HepG2 (cell line): Measurements from ENCODE around the gene NEBL.

Experiments used
- SRY ChIP-seq: sonication (generic); formaldehyde crosslinking; IDR thresholded peaks from 2 replicates; pipeline ENCODE4 v1.8.0; 2022; ENCODE audit warnings: mild to moderate bottlenecking, missing genetic modification reagents
- TF ChIP-seq, protein P1 (sequence below): sonication (generic); formaldehyde crosslinking; IDR thresholded peaks from 2 replicates; pipeline ENCODE4 v1.4.0; 2020; ENCODE audit warnings: missing genetic modification reagents

DNA sequence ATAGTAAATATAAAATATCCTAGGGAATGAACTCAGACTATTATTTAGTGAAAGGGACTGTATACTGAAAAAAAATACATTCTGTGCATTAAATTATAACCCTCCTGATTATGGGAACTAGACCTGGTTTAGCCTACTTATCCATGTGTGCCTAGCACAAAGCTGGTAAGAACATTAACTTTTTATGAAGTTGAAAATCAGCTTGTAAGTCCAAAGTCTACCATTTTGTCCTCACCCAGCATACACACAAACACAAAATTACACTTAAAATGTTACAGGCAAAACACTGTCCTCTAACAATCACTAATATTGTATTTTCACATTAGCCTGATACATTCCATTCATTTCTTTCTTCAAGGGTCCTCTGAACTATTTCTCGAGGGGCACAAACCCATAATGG, 19.9 kb upstream of the NEBL start:
- TF ChIP-seq, protein P1, sequence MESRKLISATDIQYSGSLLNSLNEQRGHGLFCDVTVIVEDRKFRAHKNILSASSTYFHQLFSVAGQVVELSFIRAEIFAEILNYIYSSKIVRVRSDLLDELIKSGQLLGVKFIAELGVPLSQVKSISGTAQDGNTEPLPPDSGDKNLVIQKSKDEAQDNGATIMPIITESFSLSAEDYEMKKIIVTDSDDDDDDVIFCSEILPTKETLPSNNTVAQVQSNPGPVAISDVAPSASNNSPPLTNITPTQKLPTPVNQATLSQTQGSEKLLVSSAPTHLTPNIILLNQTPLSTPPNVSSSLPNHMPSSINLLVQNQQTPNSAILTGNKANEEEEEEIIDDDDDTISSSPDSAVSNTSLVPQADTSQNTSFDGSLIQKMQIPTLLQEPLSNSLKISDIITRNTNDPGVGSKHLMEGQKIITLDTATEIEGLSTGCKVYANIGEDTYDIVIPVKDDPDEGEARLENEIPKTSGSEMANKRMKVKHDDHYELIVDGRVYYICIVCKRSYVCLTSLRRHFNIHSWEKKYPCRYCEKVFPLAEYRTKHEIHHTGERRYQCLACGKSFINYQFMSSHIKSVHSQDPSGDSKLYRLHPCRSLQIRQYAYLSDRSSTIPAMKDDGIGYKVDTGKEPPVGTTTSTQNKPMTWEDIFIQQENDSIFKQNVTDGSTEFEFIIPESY (CRISPR knock-in tag) = no peak
- no peak for TF ChIP-seq SRY (CRISPR knock-in tag)
